Measurements from ENCODE around the gene CIT. TPM values are rescaled to one million over a fixed set of nuclear protein-coding genes. Genes with fewer than 3 reads are reported as not detected.

The CIT gene
- total and polyA plus RNA-seq, 10 of the 15 experiments (the other 5 are each of a cell fraction or from before 2014, with no cell fraction given) = 1.0 to 38.2 (median 14.9) TPM

DNA sequence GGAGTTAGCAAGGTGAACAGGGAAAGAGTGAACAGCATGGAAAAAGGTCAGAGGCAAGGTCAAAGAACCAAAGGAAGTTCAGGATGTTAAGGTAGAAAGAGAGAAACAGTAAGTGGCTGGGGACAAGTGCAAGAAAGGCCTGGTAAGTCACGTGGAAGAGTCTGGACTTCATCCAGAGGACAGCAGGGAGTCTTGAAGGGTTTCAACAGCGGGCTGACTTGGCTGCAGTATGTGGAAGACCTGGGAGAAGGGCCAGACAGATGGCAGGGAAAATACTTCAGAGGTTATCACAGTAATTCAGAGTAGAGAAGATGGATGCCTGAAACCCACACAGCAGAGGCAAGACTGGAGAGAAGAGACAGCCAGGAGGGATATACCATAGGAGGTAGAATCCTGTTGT, 34.0 kb downstream of the CIT start:
- no peak for ATAC-seq
- no peak for FAIRE-seq
- H3K27ac ChIP-seq (ENCODE audit: control insufficient read depth, insufficient read depth) = no peak overlapping the region
- no peak overlapping the region for H3K4me2 ChIP-seq (ENCODE audit: control insufficient read depth, insufficient read depth)
- ChIA-PET CTCF (no interaction called here), POLR2A (no interaction called here), RAD21 (ENCODE audit: unreplicated experiment) (no interaction called here), SMC1A (ENCODE audit: uncharacterized antibody, unreplicated experiment) (no interaction called here)
- H3K36me3 ChIP-seq (ENCODE audit: control insufficient read depth in 2 of 2, insufficient read depth in 2 of 2, low read length in 1 of 2) = peaks cover 2 to 5% of the 10 kb centered on the region in 2 experiments
- H3K27me3 ChIP-seq (replicated peaks in 1 of 2; ENCODE audit: control insufficient read depth in 2 of 2, insufficient read depth in 2 of 2, low read length in 1 of 2) = no peaks in the 10 kb centered on the region
- in situ Hi-C loops (cut with MboI) (no loop called here), intact Hi-C loops (cut with micrococcal nuclease; ENCODE audit: unreplicated experiment) (no loop called here)
- no peaks in the 10 kb centered on the region for H3K9me3 ChIP-seq (replicated peaks; ENCODE audit: control insufficient read depth, insufficient read depth, low read length)
- no peak overlapping the region for H2AFZ ChIP-seq (ENCODE audit: control insufficient read depth, low read depth, low read length)
- H4K20me1 ChIP-seq (ENCODE audit: control insufficient read depth, insufficient read depth) = no peaks in the 10 kb centered on the region
- no peaks in the 10 kb centered on the region for H3K4me1 ChIP-seq (ENCODE audit: control insufficient read depth, insufficient read depth, low read length)
- H3K9ac ChIP-seq (ENCODE audit: control insufficient read depth, insufficient read depth, low read length) = no peak overlapping the region
- WGBS (ENCODE audit: insufficient coverage, insufficient replicate concordance, low lambda C conversion rate, missing lambda C conversion rate) = 100% methylated on average over 2 of the region's 2 CpGs
- no TSS peak for BruUV-seq (replicated peaks)
- DNase-seq (ENCODE audit: low read depth, low spot score) = no peak
- no peak overlapping the region for H3K4me3 ChIP-seq
- no peaks in the 10 kb centered on the region for H3K79me2 ChIP-seq (ENCODE audit: control insufficient read depth, insufficient read depth, low read length)
- TF ChIP-seq GABPA (IDR thresholded peaks at IDR 0.05; ENCODE audit: low read depth) = no peak
- TF ChIP-seq, protein P1, sequence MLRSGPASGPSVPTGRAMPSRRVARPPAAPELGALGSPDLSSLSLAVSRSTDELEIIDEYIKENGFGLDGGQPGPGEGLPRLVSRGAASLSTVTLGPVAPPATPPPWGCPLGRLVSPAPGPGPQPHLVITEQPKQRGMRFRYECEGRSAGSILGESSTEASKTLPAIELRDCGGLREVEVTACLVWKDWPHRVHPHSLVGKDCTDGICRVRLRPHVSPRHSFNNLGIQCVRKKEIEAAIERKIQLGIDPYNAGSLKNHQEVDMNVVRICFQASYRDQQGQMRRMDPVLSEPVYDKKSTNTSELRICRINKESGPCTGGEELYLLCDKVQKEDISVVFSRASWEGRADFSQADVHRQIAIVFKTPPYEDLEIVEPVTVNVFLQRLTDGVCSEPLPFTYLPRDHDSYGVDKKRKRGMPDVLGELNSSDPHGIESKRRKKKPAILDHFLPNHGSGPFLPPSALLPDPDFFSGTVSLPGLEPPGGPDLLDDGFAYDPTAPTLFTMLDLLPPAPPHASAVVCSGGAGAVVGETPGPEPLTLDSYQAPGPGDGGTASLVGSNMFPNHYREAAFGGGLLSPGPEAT (IDR thresholded peaks at IDR 0.05; ENCODE audit: low read depth) = no peak
- TF ChIP-seq, protein P2, sequence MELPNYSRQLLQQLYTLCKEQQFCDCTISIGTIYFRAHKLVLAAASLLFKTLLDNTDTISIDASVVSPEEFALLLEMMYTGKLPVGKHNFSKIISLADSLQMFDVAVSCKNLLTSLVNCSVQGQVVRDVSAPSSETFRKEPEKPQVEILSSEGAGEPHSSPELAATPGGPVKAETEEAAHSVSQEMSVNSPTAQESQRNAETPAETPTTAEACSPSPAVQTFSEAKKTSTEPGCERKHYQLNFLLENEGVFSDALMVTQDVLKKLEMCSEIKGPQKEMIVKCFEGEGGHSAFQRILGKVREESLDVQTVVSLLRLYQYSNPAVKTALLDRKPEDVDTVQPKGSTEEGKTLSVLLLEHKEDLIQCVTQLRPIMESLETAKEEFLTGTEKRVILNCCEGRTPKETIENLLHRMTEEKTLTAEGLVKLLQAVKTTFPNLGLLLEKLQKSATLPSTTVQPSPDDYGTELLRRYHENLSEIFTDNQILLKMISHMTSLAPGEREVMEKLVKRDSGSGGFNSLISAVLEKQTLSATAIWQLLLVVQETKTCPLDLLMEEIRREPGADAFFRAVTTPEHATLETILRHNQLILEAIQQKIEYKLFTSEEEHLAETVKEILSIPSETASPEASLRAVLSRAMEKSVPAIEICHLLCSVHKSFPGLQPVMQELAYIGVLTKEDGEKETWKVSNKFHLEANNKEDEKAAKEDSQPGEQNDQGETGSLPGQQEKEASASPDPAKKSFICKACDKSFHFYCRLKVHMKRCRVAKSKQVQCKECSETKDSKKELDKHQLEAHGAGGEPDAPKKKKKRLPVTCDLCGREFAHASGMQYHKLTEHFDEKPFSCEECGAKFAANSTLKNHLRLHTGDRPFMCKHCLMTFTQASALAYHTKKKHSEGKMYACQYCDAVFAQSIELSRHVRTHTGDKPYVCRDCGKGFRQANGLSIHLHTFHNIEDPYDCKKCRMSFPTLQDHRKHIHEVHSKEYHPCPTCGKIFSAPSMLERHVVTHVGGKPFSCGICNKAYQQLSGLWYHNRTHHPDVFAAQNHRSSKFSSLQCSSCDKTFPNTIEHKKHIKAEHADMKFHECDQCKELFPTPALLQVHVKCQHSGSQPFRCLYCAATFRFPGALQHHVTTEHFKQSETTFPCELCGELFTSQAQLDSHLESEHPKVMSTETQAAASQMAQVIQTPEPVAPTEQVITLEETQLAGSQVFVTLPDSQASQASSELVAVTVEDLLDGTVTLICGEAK (IDR thresholded peaks at IDR 0.05; ENCODE audit: borderline replicate concordance) = no peak
- TF ChIP-seq, protein P3, sequence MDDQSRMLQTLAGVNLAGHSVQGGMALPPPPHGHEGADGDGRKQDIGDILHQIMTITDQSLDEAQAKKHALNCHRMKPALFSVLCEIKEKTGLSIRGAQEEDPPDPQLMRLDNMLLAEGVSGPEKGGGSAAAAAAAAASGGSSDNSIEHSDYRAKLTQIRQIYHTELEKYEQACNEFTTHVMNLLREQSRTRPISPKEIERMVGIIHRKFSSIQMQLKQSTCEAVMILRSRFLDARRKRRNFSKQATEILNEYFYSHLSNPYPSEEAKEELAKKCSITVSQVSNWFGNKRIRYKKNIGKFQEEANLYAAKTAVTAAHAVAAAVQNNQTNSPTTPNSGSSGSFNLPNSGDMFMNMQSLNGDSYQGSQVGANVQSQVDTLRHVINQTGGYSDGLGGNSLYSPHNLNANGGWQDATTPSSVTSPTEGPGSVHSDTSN (IDR thresholded peaks at IDR 0.05; ENCODE audit: insufficient replicate concordance, low read depth, low read length) = no peak
- no peak for TF ChIP-seq IRF4 (IDR thresholded peaks at IDR 0.05; ENCODE audit: low read depth, low read length)
- TF ChIP-seq TAF1 (IDR thresholded peaks at IDR 0.05; ENCODE audit: borderline replicate concordance, low read depth, low read length) = no peak
- TF ChIP-seq, protein P4, sequence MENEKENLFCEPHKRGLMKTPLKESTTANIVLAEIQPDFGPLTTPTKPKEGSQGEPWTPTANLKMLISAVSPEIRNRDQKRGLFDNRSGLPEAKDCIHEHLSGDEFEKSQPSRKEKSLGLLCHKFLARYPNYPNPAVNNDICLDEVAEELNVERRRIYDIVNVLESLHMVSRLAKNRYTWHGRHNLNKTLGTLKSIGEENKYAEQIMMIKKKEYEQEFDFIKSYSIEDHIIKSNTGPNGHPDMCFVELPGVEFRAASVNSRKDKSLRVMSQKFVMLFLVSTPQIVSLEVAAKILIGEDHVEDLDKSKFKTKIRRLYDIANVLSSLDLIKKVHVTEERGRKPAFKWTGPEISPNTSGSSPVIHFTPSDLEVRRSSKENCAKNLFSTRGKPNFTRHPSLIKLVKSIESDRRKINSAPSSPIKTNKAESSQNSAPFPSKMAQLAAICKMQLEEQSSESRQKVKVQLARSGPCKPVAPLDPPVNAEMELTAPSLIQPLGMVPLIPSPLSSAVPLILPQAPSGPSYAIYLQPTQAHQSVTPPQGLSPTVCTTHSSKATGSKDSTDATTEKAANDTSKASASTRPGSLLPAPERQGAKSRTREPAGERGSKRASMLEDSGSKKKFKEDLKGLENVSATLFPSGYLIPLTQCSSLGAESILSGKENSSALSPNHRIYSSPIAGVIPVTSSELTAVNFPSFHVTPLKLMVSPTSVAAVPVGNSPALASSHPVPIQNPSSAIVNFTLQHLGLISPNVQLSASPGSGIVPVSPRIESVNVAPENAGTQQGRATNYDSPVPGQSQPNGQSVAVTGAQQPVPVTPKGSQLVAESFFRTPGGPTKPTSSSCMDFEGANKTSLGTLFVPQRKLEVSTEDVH (IDR thresholded peaks at IDR 0.05; ENCODE audit: low read depth, partially characterized antibody) = no peak
- TF ChIP-seq, protein P5, sequence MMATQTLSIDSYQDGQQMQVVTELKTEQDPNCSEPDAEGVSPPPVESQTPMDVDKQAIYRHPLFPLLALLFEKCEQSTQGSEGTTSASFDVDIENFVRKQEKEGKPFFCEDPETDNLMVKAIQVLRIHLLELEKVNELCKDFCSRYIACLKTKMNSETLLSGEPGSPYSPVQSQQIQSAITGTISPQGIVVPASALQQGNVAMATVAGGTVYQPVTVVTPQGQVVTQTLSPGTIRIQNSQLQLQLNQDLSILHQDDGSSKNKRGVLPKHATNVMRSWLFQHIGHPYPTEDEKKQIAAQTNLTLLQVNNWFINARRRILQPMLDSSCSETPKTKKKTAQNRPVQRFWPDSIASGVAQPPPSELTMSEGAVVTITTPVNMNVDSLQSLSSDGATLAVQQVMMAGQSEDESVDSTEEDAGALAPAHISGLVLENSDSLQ (IDR thresholded peaks at IDR 0.05) = no peak
- TF ChIP-seq, protein P6, sequence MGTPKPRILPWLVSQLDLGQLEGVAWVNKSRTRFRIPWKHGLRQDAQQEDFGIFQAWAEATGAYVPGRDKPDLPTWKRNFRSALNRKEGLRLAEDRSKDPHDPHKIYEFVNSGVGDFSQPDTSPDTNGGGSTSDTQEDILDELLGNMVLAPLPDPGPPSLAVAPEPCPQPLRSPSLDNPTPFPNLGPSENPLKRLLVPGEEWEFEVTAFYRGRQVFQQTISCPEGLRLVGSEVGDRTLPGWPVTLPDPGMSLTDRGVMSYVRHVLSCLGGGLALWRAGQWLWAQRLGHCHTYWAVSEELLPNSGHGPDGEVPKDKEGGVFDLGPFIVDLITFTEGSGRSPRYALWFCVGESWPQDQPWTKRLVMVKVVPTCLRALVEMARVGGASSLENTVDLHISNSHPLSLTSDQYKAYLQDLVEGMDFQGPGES (IDR thresholded peaks at IDR 0.05) = no peak
- TF ChIP-seq KDM1A (IDR thresholded peaks at IDR 0.05; ENCODE audit: borderline replicate concordance) = no peak
- no peak for TF ChIP-seq ATF7 (IDR thresholded peaks at IDR 0.05; ENCODE audit: low read depth)
